ENCODE data around the gene RBM10. TPM values are rescaled to one million over a fixed set of nuclear protein-coding genes. Genes with fewer than 3 reads are reported as not detected.
A peak's percentile ranks its signal among the peaks of the same experiment; 100 is the strongest.

RBM10 gene
- total RNA-seq, 2 experiments from 2014 or later = 44.9 to 45.6 TPM

- no TSS peak for BruUV-seq (replicated peaks)
- no peak for DNase-seq (ENCODE audit: low spot score)
- Histone ChIP-seq H3K4me2 (ENCODE audit: low read length) (peak overlapping the region; percentile 86), H3K4me1 (ENCODE audit: insufficient read depth, low read length, poor library complexity, severe bottlenecking) (peaks cover 26% of the 10 kb centered on the region), H3K9me2 (ENCODE audit: insufficient read depth, low read length) (no peaks in the 10 kb centered on the region), H3K9me3 (ENCODE audit: low read length) (no peaks in the 10 kb centered on the region), H2AFZ (ENCODE audit: low read length) (no peak overlapping the region), H3K27ac (ENCODE audit: low read depth, low read length, poor library complexity, severe bottlenecking) (peak overlapping the region; percentile 70), H3K79me2 (ENCODE audit: insufficient read depth, low read depth, low read length) (peaks cover 37% of the 10 kb centered on the region), H4K20me1 (ENCODE audit: insufficient read depth, low read length) (peaks cover 16% of the 10 kb centered on the region), H3K4me3 (ENCODE audit: low read depth, low read length, poor library complexity, severe bottlenecking) (peak overlapping the region; percentile 59), H3K36me3 (ENCODE audit: insufficient read depth, low read length) (peaks cover 62% of the 10 kb centered on the region)
- POLR2A ChIA-PET = interaction anchor here (0.6 to 1.3 kb wide), 5 partner anchors 10 to 53 kb away, joined by 3 to 8 read pairs (median 3); no protein-coding TSS in a partner anchor
- TF ChIP-seq CTCF (conservative IDR thresholded peaks at IDR 0.05; ENCODE audit: low read length) = no peak
- no peak for TF ChIP-seq EZH2phosphoT487 (IDR thresholded peaks at IDR 0.05; ENCODE audit: borderline replicate concordance, low read depth, low read length)
- intact Hi-C loops (cut with micrococcal nuclease; ENCODE audit: unreplicated experiment) = no loop called here
- CTCF ChIA-PET (ENCODE audit: unreplicated experiment) = no interaction called here
Measured at GRCh38 chrX:47217121-47217851, 72.3 kb downstream of the RBM10 start.

- H3K9me3 ChIP-seq (ENCODE audit: low read length) = no peaks in the 10 kb centered on the region
- H3K4me1 ChIP-seq (ENCODE audit: insufficient read depth, low read length, poor library complexity, severe bottlenecking) = peaks cover 26% of the 10 kb centered on the region
- CTCF ChIA-PET (ENCODE audit: unreplicated experiment) = no interaction called here
- H3K9me2 ChIP-seq (ENCODE audit: insufficient read depth, low read length) = no peaks in the 10 kb centered on the region
- TF ChIP-seq CTCF (conservative IDR thresholded peaks at IDR 0.05; ENCODE audit: low read length) = no peak
- no peak for TF ChIP-seq EZH2phosphoT487 (IDR thresholded peaks at IDR 0.05; ENCODE audit: borderline replicate concordance, low read depth, low read length)
- peak; percentile 96 for DNase-seq (ENCODE audit: low spot score)
- intact Hi-C loops (cut with micrococcal nuclease; ENCODE audit: unreplicated experiment) = loop anchor here (1.0 to 2.0 kb wide), 4 partner anchors 15 to 433 kb away; partner anchors contain the start of genes ELK1, UBA1 and USP11
- no TSS peak for BruUV-seq (replicated peaks)
- peak overlapping the region; percentile 98 for H3K4me3 ChIP-seq (ENCODE audit: low read depth, low read length, poor library complexity, severe bottlenecking)
- H3K36me3 ChIP-seq (ENCODE audit: insufficient read depth, low read length) = peaks cover 60% of the 10 kb centered on the region
- POLR2A ChIA-PET = interaction anchor here (0.6 to 1.3 kb wide), 6 partner anchors 10 to 99 kb away, joined by 3 to 8 read pairs (median 4); no protein-coding TSS in a partner anchor
- H3K4me2 ChIP-seq (ENCODE audit: low read length) = peak overlapping the region; percentile 96
- H2AFZ ChIP-seq (ENCODE audit: low read length) = peak overlapping the region; percentile 49; the same call in 1 of the 2 replicates
- H4K20me1 ChIP-seq (ENCODE audit: insufficient read depth, low read length) = peaks cover 16% of the 10 kb centered on the region
- H3K27ac ChIP-seq (ENCODE audit: low read depth, low read length, poor library complexity, severe bottlenecking) = peak overlapping the region; percentile 80
- peaks cover 38% of the 10 kb centered on the region for H3K79me2 ChIP-seq (ENCODE audit: insufficient read depth, low read depth, low read length)
Measured at GRCh38 chrX:47217852-47218279, 72.8 kb downstream of the RBM10 start.
